ENCODE data around the gene MYO3B. TPM values are rescaled to one million over a fixed set of nuclear protein-coding genes. Genes with fewer than 3 reads are reported as not detected.

The MYO3B gene
- total and polyA plus RNA-seq, 2 of the 8 experiments (the other 6 are each of a cell fraction or from before 2014, with no cell fraction given): 0.17 to 0.19 TPM

- Histone ChIP-seq H4K5ac (ENCODE audit: insufficient read length, low read depth, low read length) (no peak overlapping the region), H2BK15ac (ENCODE audit: low read length) (no peak overlapping the region), H3K23me2 (ENCODE audit: low read depth, low read length) (no peaks in the 10 kb centered on the region), H3K79me1 (ENCODE audit: low read depth, low read length) (no peaks in the 10 kb centered on the region), H2BK12ac (ENCODE audit: low read depth, low read length) (no peak overlapping the region), H3K4ac (replicated peaks; ENCODE audit: insufficient read length, low read depth, low read length) (no peak overlapping the region), H3K27ac (ENCODE audit: low read depth, low read length) (no peak overlapping the region; the same call in 1 of the 2 replicates), H3K18ac (ENCODE audit: extremely low read depth, low read length) (no peak overlapping the region), H3K56ac (replicated peaks; ENCODE audit: insufficient read length, low read depth, low read length) (no peak overlapping the region), H3K9ac (replicated peaks in 1 of 4; ENCODE audit: extremely low read depth in 1 of 4, low read depth in 3 of 4, low read length in 3 of 4) (no peak overlapping the region), H2AK5ac (ENCODE audit: low read depth, low read length) (no peak overlapping the region), H4K8ac (ENCODE audit: extremely low read depth, insufficient read depth, low read length) (no peak overlapping the region), H3K79me2 (ENCODE audit: control insufficient read depth in 1 of 2, insufficient read depth in 2 of 2, low read length in 2 of 2) (no peaks in the 10 kb centered on the region), H3K36me3 (ENCODE audit: control insufficient read depth in 2 of 4, insufficient read depth in 4 of 4, low read length in 3 of 4) (no peaks in the 10 kb centered on the region), H4K20me1 (replicated peaks in 1 of 2; ENCODE audit: control insufficient read depth in 1 of 2, insufficient read depth in 2 of 2, low read length in 2 of 2) (no peaks in the 10 kb centered on the region), H2AFZ (ENCODE audit: low read length) (0 out of 2 replicates have a peak overlapping the region, but pooled peaks have one; percentile 3), H3K9me3 (ENCODE audit: insufficient read depth in 2 of 2, low read depth in 1 of 2, low read length in 1 of 2) (no peaks in the 10 kb centered on the region), H3K4me1 (replicated peaks in 1 of 4; ENCODE audit: control insufficient read depth in 3 of 4, insufficient read depth in 4 of 4, low read length in 3 of 4) (peaks cover 0 to 7% (median 4%) of the 10 kb centered on the region in 4 experiments; a peak in 2 of 7 replicates), H3K27me3 (replicated peaks in 1 of 4; ENCODE audit: control insufficient read depth in 3 of 4, extremely low read depth in 1 of 4, insufficient read depth in 3 of 4, low read length in 3 of 4) (no peaks in the 10 kb centered on the region), H3K14ac (ENCODE audit: insufficient read length) (no peak overlapping the region), H3K4me2 (ENCODE audit: insufficient read depth in 1 of 2, low read depth in 2 of 2, low read length in 2 of 2) (no peak overlapping the region), H2BK20ac (ENCODE audit: low read length) (0 out of 2 replicates have a peak overlapping the region, but pooled peaks have one; percentile 2), H3K4me3 (ENCODE audit: extremely low read depth in 1 of 4, insufficient read depth in 2 of 4, low read depth in 3 of 4, low read length in 4 of 4) (no peak overlapping the region), H3K23ac (ENCODE audit: insufficient read length) (no peak overlapping the region), H2BK5ac (ENCODE audit: low read depth, low read length) (no peak overlapping the region), H2BK120ac (replicated peaks; ENCODE audit: low read depth, low read length) (no peak overlapping the region), H4K91ac (replicated peaks; ENCODE audit: insufficient read length, low read length) (no peak overlapping the region)
- no peak for DNase-seq (ENCODE audit: low read depth in 1 of 2, low spot score in 2 of 2)
- ChIA-PET POLR2A (ENCODE audit: partially characterized antibody) (interaction anchor here (0.5 kb wide), 1 partner anchor 754 kb away, joined by 3 read pairs; no protein-coding TSS in a partner anchor), CTCF (ENCODE audit: partially characterized antibody) (interaction anchor here (1.1 kb wide), 1 partner anchor 14 kb away, joined by 3 read pairs; no protein-coding TSS in a partner anchor)
- WGBS, 2 experiments (ENCODE audit: extremely low coverage in 1 of 2, insufficient coverage in 1 of 2, insufficient read length in 1 of 2, insufficient replicate concordance in 2 of 2, low coverage in 1 of 2, low lambda C conversion rate in 2 of 2, missing lambda C conversion rate in 1 of 2): 86% methylated on average over 6 of the region's 6 CpGs; no CpG with 5 or more reads in 1 of the 2 experiments
- no peak for FAIRE-seq
- no peak for TF ChIP-seq PHF8 (conservative IDR thresholded peaks at IDR 0.05; ENCODE audit: low read depth, low read length)
- TF ChIP-seq CHD2 (IDR thresholded peaks at IDR 0.05; ENCODE audit: low read length): no peak
- TF ChIP-seq ATF3 (IDR thresholded peaks at IDR 0.05; ENCODE audit: insufficient read depth, low read depth, low read length): no peak
- TF ChIP-seq MAX (IDR thresholded peaks at IDR 0.05): no peak
- no peak for TF ChIP-seq SP4 (IDR thresholded peaks at IDR 0.05; ENCODE audit: low read length)
- TF ChIP-seq POU5F1 (IDR thresholded peaks at IDR 0.05; ENCODE audit: low read depth, low read length): no peak
- TF ChIP-seq NANOG (IDR thresholded peaks at IDR 0.05; ENCODE audit: insufficient read depth, low read depth, low read length, poor library complexity, severe bottlenecking): no peak
- TF ChIP-seq CBX8 (IDR thresholded peaks at IDR 0.05; ENCODE audit: borderline replicate concordance, low read depth, low read length): no peak
- no peak for TF ChIP-seq SP1 (IDR thresholded peaks at IDR 0.05; ENCODE audit: low read depth, low read length)
- no peak for TF ChIP-seq CBX5 (IDR thresholded peaks at IDR 0.05; ENCODE audit: low read depth, low read length)
- no peak for TF ChIP-seq KDM4A (IDR thresholded peaks at IDR 0.05; ENCODE audit: low read depth, low read length, severe bottlenecking)
- TF ChIP-seq TBP (IDR thresholded peaks at IDR 0.05; ENCODE audit: low read depth, low read length): no peak
- no peak for TF ChIP-seq EP300 (IDR thresholded peaks at IDR 0.05; ENCODE audit: borderline replicate concordance in 1 of 2, low read depth in 2 of 2, low read length in 2 of 2)
Measured at GRCh38 chr2:170176212-170176611, 1.7 kb upstream of the MYO3B start.
